Measurements from ENCODE around the gene SETDB2. TPM values are rescaled to one million over a fixed set of nuclear protein-coding genes. Genes with fewer than 3 reads are reported as not detected.

SETDB2 gene
- total and polyA plus RNA-seq, 5 donors, result 5.0 to 18.6 (median 14.0) TPM

DNA sequence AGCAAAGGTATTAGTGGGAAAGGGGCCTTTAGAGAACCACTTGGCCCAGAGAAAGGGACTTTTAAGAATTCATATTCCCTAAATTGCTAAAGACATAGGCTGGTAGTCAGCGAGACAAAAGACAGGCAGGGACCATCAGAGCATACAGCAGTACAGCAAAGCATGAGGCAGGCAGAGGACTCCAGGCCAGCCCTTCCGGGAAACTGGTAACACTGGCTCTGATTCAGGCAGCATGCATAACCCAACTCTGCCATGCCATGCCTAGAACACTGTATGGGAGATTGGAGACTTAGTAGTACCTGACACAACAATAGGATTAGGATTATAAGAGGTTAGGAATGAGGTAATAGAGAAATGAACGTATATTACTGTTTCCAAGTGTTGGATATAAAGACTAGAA is 35.1 kb upstream of the SETDB2 start:
- no peaks in the 10 kb centered on the region for H3K4me1 ChIP-seq (ENCODE audit: control insufficient read depth, insufficient read depth, low read length)
- no peak overlapping the region for H3K27ac ChIP-seq (ENCODE audit: low read length)
- no peaks in the 10 kb centered on the region for H3K27me3 ChIP-seq (ENCODE audit: control insufficient read depth, insufficient read depth)
- ATAC-seq, result peak in 1 of 2 donors; percentile 43
- peaks cover under 1% of the 10 kb centered on the region for H3K9me3 ChIP-seq (ENCODE audit: control insufficient read depth, low read length)
- intact Hi-C loops (cut with DNase I), result no loop called here
- WGBS, result 77% methylated on average over 3 of the region's 3 CpGs
- DNase-seq, result no peak
- H3K4me3 ChIP-seq (ENCODE audit: low read length), result no peak overlapping the region

DNA sequence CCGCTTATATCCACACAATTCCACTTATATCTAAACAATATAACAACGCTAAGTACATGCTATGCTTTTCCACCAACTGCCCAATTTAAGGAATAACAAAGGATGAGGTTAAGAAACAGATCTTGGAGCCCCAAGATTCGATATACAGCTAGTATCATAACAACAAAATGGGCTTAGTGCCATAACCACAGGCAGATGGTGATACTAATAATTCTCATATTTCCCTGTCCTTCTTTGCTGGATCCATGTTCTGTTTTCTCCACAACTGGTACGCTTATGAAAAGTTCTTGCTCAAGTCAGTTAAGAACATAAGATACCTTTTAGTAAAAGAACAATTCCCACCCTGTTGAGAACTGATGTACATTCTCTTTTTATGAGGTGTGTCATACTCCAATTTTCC is 34.1 kb upstream of the SETDB2 start:
- no peaks in the 10 kb centered on the region for H3K4me1 ChIP-seq (ENCODE audit: control insufficient read depth, insufficient read depth, low read length)
- H3K4me3 ChIP-seq (ENCODE audit: low read length), result no peak overlapping the region
- DNase-seq, result no peak
- 74% methylated on average over 4 of the region's 4 CpGs for WGBS
- no peaks in the 10 kb centered on the region for H3K27me3 ChIP-seq (ENCODE audit: control insufficient read depth, insufficient read depth)
- ATAC-seq, result no peak
- no peaks in the 10 kb centered on the region for H3K9me3 ChIP-seq (ENCODE audit: control insufficient read depth, low read length)
- intact Hi-C loops (cut with DNase I), result no loop called here
- no peak overlapping the region for H3K27ac ChIP-seq (ENCODE audit: low read length)

DNA sequence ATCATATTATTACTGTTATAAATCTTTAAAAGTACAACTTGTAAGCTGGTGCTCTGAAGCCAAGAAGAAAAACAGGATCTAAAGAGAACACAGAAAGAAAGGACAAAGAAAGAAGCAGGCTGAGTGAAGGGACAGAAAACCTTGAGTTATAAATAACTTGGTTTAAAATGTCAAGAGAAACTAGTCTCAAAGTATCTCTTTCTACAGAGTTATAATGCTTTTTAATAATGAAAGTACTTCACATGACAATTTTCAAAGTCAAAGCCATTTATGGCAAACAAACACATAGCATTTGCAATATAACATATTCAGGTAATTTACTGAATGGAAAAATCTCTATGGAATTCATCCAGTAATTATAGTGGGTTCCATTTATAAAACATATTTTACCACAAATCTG is 33.6 kb upstream of the SETDB2 start:
- no peaks in the 10 kb centered on the region for H3K27me3 ChIP-seq (ENCODE audit: control insufficient read depth, insufficient read depth)
- H3K9me3 ChIP-seq (ENCODE audit: control insufficient read depth, low read length), result no peaks in the 10 kb centered on the region
- no peaks in the 10 kb centered on the region for H3K4me1 ChIP-seq (ENCODE audit: control insufficient read depth, insufficient read depth, low read length)
- no peak overlapping the region for H3K4me3 ChIP-seq (ENCODE audit: low read length)
- ATAC-seq (no peak), DNase-seq (no peak)
- H3K27ac ChIP-seq (ENCODE audit: low read length), result no peak overlapping the region
- intact Hi-C loops (cut with DNase I), result no loop called here

DNA sequence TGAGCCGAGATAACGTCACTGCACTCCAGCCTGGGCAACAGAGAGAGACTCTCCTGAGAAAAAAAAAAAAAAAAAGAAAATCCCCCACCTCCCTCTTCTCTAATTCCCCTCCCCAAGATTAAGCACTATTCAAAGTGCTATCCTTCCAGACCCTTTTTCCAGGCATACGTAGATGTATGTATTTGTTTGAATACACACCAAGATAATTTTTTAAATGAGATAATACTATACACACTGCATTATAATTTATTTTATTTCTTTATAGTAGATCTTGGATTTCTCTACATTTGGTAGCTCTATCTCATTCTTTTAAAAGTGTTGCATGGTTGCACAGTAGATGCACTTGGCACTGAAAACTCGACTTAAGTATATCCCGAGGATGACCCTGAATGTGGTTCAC is 32.7 kb upstream of the SETDB2 start:
- WGBS, result 95% methylated on average over 5 of the region's 5 CpGs
- Histone ChIP-seq H3K9me3 (ENCODE audit: control insufficient read depth, low read length) (no peaks in the 10 kb centered on the region), H3K4me1 (ENCODE audit: control insufficient read depth, insufficient read depth, low read length) (no peaks in the 10 kb centered on the region), H3K4me3 (ENCODE audit: low read length) (no peak overlapping the region), H3K27ac (ENCODE audit: low read length) (no peak overlapping the region), H3K27me3 (ENCODE audit: control insufficient read depth, insufficient read depth) (no peaks in the 10 kb centered on the region)
- ATAC-seq (no peak), DNase-seq (no peak)
- intact Hi-C loops (cut with DNase I), result no loop called here

DNA sequence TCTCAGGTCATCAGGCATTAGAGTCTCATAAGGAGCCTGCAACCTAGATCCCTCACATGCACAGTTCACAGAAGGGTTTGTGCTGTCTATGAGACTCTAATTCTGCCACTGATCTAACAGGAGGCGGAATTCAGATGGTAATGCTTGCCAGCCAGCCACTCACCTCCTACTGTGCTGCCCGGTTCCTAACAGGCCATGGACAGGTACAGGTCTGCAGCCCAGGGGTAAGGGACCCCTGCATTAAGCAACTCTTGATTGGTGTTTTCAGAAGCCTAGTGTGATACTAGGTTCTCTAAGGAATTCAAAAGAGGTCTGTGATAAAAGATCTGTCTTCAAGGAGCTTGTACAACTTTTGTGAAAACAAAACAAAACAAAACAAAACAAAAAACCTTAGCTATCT is 31.3 kb upstream of the SETDB2 start:
- DNase-seq, result no peak
- Histone ChIP-seq H3K27ac (ENCODE audit: low read length) (no peak overlapping the region), H3K9me3 (ENCODE audit: control insufficient read depth, low read length) (no peaks in the 10 kb centered on the region), H3K27me3 (ENCODE audit: control insufficient read depth, insufficient read depth) (no peaks in the 10 kb centered on the region), H3K4me1 (ENCODE audit: control insufficient read depth, insufficient read depth, low read length) (no peaks in the 10 kb centered on the region), H3K4me3 (ENCODE audit: low read length) (no peak overlapping the region)
- 65% methylated on average over 2 of the region's 2 CpGs for WGBS
- intact Hi-C loops (cut with DNase I), result no loop called here
- no peak for ATAC-seq

DNA sequence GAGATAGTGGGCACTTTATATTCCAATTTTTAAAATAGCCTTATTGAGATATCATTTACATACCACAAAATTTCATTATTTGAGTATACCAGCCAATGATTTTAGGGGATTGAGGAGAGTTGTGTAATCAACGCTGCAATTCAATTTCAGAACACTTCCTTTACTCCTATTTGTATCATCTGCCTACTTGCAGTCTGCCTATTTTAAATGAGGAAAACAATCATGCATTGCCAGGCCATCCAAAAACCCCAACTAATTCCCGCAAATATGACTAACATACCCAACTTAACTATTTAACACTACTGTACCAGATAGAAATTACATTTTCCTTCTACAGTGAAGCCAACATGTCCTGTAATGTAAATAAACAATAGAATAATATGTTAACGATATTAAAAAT is 26.9 kb upstream of the SETDB2 start:
- Histone ChIP-seq H3K9me3 (ENCODE audit: control insufficient read depth, low read length) (no peaks in the 10 kb centered on the region), H3K27ac (ENCODE audit: low read length) (no peak overlapping the region), H3K4me3 (ENCODE audit: low read length) (no peak overlapping the region), H3K27me3 (ENCODE audit: control insufficient read depth, insufficient read depth) (no peaks in the 10 kb centered on the region), H3K4me1 (ENCODE audit: control insufficient read depth, insufficient read depth, low read length) (no peaks in the 10 kb centered on the region)
- DNase-seq (no peak), ATAC-seq (no peak)
- 85% methylated on average over 3 of the region's 3 CpGs for WGBS
- intact Hi-C loops (cut with DNase I), result no loop called here

DNA sequence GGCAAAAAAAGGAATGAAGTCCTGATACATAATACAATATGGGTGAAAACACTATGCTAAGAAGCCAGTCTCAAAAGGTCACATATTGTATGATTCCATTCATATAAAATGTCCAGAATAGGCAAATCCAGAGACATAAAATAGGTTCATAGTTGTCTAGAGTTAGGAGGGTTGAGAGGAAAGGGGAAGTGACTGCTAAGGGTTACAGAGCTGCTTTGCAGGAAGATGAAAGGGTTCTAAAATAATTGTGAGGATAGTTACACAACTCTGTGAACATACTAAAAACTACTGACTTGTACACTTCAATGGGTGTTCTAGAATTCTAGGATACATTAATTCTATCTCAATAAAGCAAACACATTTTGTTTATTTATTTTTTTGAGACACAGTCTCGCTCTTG is 25.9 kb upstream of the SETDB2 start:
- Histone ChIP-seq H3K27me3 (ENCODE audit: control insufficient read depth, insufficient read depth) (no peaks in the 10 kb centered on the region), H3K4me1 (ENCODE audit: control insufficient read depth, insufficient read depth, low read length) (no peaks in the 10 kb centered on the region), H3K27ac (ENCODE audit: low read length) (no peak overlapping the region), H3K4me3 (ENCODE audit: low read length) (no peak overlapping the region), H3K9me3 (ENCODE audit: control insufficient read depth, low read length) (no peaks in the 10 kb centered on the region)
- ATAC-seq (no peak), DNase-seq (no peak)
- 90% methylated on average over 1 of the region's 1 CpG for WGBS
- intact Hi-C loops (cut with DNase I), result no loop called here

DNA sequence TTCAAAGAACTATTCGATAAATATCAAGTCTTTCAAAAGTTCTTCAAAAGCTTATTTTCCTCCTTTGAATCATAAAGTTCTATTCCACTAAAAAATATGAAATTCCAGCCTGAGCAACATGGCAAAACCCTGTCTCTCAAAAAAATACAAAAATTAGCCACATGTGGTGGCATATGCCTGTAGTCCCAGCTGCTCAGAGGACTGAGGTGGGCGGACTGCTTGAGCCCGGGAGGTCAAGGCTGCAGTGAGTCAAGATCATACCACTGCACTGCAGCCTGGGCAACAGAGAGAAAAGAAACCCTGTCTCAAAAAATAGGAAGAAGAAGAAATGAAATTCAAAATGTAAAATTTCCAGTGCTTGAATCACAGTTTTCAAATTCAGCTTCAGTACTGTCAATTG is 24.8 kb upstream of the SETDB2 start:
- no peak overlapping the region for H3K4me3 ChIP-seq (ENCODE audit: low read length)
- intact Hi-C loops (cut with DNase I), result no loop called here
- no peak for ATAC-seq
- H3K9me3 ChIP-seq (ENCODE audit: control insufficient read depth, low read length), result no peaks in the 10 kb centered on the region
- H3K4me1 ChIP-seq (ENCODE audit: control insufficient read depth, insufficient read depth, low read length), result no peaks in the 10 kb centered on the region
- no peaks in the 10 kb centered on the region for H3K27me3 ChIP-seq (ENCODE audit: control insufficient read depth, insufficient read depth)
- H3K27ac ChIP-seq (ENCODE audit: low read length), result no peak overlapping the region
- DNase-seq, result no peak
- 76% methylated on average over 3 of the region's 3 CpGs for WGBS

DNA sequence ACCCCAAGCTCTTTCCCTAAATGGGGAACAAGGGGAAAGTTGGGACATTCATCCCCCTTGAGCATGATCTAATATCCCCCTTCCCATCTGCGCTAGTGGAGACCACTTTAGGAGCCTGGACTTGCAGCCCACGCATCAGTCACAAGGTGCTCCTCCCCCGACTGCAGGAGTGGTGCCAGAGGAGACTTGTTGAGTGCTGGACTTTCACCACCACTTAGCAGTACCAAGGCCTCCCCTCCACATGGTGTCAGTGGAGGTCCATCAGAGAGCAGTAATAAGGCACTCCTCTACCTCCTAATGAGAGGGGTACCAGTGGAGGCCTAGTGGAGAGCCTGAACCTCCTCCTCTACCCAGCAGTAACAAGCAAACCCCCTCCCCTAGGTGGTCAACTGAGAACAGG is 22.7 kb upstream of the SETDB2 start:
- DNase-seq (no peak), ATAC-seq (peak; percentile 26 to 56)
- intact Hi-C loops (cut with DNase I), result no loop called here
- Histone ChIP-seq H3K27me3 (ENCODE audit: control insufficient read depth, insufficient read depth) (no peaks in the 10 kb centered on the region), H3K4me1 (ENCODE audit: control insufficient read depth, insufficient read depth, low read length) (no peaks in the 10 kb centered on the region), H3K9me3 (ENCODE audit: control insufficient read depth, low read length) (no peaks in the 10 kb centered on the region), H3K27ac (ENCODE audit: low read length) (no peak overlapping the region), H3K4me3 (ENCODE audit: low read length) (no peak overlapping the region)
- 76% methylated on average over 3 of the region's 3 CpGs for WGBS

DNA sequence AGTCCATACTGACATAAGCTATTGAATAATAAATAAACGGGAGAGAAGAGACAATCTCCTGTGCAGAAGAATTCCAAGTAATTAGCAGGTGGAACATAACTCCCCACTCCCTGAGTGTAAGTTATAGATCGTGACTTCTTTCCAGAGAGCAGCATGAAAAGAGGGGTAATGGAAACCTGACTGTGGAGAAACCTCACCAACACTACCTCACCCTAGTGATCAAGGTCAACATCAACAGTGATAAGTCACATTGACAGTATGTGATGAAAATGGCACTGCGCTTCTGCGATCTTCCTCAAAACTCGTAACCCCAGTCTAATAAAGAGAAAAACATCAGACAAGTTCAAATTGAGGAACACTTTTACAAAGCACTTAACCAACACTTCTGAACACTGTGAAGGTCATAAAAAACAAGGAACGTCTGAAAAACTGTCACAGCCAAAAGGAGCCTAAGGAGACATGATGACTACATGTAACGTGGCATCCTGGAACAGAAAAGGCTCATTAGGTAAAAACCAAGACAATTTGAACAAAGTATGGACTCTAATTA is 20.0 kb upstream of the SETDB2 start:
- Histone ChIP-seq H3K4me3 (ENCODE audit: low read length) (no peak overlapping the region), H3K27ac (ENCODE audit: low read length) (no peak overlapping the region), H3K9me3 (ENCODE audit: control insufficient read depth, low read length) (no peaks in the 10 kb centered on the region), H3K27me3 (ENCODE audit: control insufficient read depth, insufficient read depth) (no peaks in the 10 kb centered on the region), H3K4me1 (ENCODE audit: control insufficient read depth, insufficient read depth, low read length) (no peaks in the 10 kb centered on the region)
- intact Hi-C loops (cut with DNase I), result no loop called here
- WGBS, result 83% methylated on average over 7 of the region's 7 CpGs
- no peak for DNase-seq
- ATAC-seq, result no peak

DNA sequence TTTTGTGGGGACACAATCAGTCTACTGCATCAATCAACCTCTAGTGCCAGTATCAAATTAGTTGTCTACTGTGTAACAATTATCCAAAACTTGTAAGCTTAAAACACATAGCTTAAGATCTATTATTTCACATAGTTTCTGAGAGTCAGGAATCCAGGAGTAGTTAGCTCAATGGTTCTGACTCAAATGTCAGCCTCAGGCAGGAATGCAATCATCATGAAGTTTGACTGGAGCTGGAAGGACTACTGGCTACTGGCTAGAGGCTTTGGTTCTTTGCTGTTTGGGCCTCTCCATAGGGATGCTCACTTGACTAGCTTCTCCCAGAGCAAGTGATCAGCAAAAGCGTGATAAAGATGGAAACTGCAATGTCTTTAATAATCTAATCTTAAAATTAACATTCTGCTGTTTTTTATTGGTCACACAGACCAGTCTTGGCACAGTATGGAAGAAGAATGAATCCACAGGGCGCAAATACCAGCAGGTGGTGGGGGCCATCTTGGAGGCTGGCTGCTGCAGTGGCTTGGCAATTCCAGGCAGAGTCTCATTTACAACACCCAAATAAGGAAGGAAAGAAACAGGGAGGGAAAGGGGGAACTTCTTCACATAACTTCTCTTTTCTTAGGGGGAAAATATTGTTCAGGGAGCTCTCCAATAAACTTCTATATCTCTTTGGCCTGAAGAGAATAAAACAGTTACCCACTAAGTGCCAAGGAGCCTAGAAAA is 15.9 kb upstream of the SETDB2 start:
- ATAC-seq (no peak), DNase-seq (no peak)
- WGBS, result 96% methylated on average over 2 of the region's 2 CpGs
- no peaks in the 10 kb centered on the region for H3K9me3 ChIP-seq (ENCODE audit: control insufficient read depth, low read length)
- no peak overlapping the region for H3K4me3 ChIP-seq (ENCODE audit: low read length)
- H3K27me3 ChIP-seq (ENCODE audit: control insufficient read depth, insufficient read depth), result no peaks in the 10 kb centered on the region
- no peak overlapping the region for H3K27ac ChIP-seq (ENCODE audit: low read length)
- H3K4me1 ChIP-seq (ENCODE audit: control insufficient read depth, insufficient read depth, low read length), result no peaks in the 10 kb centered on the region
- intact Hi-C loops (cut with DNase I), result no loop called here

DNA sequence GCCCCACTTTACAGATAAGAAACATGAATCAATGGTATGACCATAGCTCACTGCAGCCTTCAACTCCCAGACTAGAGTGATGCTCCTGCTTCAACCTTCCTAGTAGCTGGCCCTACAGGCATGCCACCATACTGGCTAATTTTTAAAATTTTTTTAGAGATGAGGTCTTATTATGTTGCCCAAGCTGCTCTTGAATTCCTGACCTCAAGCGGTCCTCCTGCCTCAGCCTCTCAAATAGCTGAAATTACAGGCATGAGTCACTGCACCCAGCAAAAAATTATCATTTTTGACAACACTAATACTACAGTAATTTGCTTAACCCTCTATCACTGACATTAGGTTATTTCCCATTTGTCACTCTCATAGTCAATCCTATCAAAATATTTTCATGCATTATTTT is 15.0 kb upstream of the SETDB2 start:
- no peaks in the 10 kb centered on the region for H3K4me1 ChIP-seq (ENCODE audit: control insufficient read depth, insufficient read depth, low read length)
- intact Hi-C loops (cut with DNase I), result no loop called here
- no peaks in the 10 kb centered on the region for H3K9me3 ChIP-seq (ENCODE audit: control insufficient read depth, low read length)
- WGBS, result 94% methylated on average over 1 of the region's 1 CpG
- H3K27ac ChIP-seq (ENCODE audit: low read length), result no peak overlapping the region
- no peak for DNase-seq
- H3K4me3 ChIP-seq (ENCODE audit: low read length), result no peak overlapping the region
- H3K27me3 ChIP-seq (ENCODE audit: control insufficient read depth, insufficient read depth), result no peaks in the 10 kb centered on the region
- ATAC-seq, result no peak

Data from right cardiac atrium (tissue), 5 donors.